Left ventricle myocardium inferior (tissue), 1 donor: Measurements from ENCODE around the gene CA5A. TPM values are rescaled to one million over a fixed set of nuclear protein-coding genes. Genes with fewer than 3 reads are reported as not detected.

ENCODE experiments used
- DNase-seq: peaks from one replicate; pipeline ENCODE4 v3.0.0-alpha.2; 2020
- H3K27ac ChIP-seq: fragments of 200-600 bp; replicated peaks from 2 replicates; pipeline ENCODE4 v1.8.0; 2021
- H3K27me3 ChIP-seq: fragments of 200-600 bp; 2 replicates; pipeline ENCODE4 v1.8.0; 2021; ENCODE audit warnings: low read depth
- H3K36me3 ChIP-seq: fragments of 200-600 bp; 2 replicates; pipeline ENCODE4 v1.8.0; 2021
- H3K4me1 ChIP-seq: fragments of 200-600 bp; 2 replicates; pipeline ENCODE4 v1.8.0; 2021
- H3K4me3 ChIP-seq: fragments of 200-600 bp; 2 replicates; pipeline ENCODE4 v1.8.0; 2021; ENCODE audit warnings: mild to moderate bottlenecking, moderate library complexity
- H3K9me3 ChIP-seq: fragments of 200-600 bp; replicated peaks from 2 replicates; pipeline ENCODE4 v1.8.0; 2021
- CTCF ChIP-seq: fragments of 200-600 bp; IDR thresholded peaks from 2 replicates; pipeline ENCODE4 v1.8.0; 2021; ENCODE audit warnings: antibody characterized with exemption, mild to moderate bottlenecking, borderline replicate concordance
- intact Hi-C: fragments of 100-400 bp; cut with micrococcal nuclease; formaldehyde crosslinking; loops from one replicate; pipeline ENCODE4 v1.11.0; 2022
- total RNA-seq: library from RNA; stranded (reverse); fragmentation: NEBNext Ultra II Directional; extraction: Animal tissue kit (Norgen Biotek cat#: 25700); gene quantifications from one replicate; pipeline ENCODE4 v1.2.1, GENCODE V29; 2021
- donor health status: DM: no; HTN: yes; CAD: no; lungs with severe emphysema.

The CA5A gene
- total RNA-seq, 1 donor from 2014 or later = not detected

GRCh38 chr16:87930456-87930855 lies 5.9 kb downstream of the CA5A start:
- TF ChIP-seq CTCF = no peak
- no peaks in the 10 kb centered on the region for H3K36me3 ChIP-seq
- no peak overlapping the region for H3K27ac ChIP-seq
- intact Hi-C loops = no loop called here
- DNase-seq = no peak
- H3K4me3 ChIP-seq = no peak overlapping the region
- H3K27me3 ChIP-seq = peaks cover 41% of the 10 kb centered on the region
- no peaks in the 10 kb centered on the region for H3K9me3 ChIP-seq
- H3K4me1 ChIP-seq = no peaks in the 10 kb centered on the region

DNA sequence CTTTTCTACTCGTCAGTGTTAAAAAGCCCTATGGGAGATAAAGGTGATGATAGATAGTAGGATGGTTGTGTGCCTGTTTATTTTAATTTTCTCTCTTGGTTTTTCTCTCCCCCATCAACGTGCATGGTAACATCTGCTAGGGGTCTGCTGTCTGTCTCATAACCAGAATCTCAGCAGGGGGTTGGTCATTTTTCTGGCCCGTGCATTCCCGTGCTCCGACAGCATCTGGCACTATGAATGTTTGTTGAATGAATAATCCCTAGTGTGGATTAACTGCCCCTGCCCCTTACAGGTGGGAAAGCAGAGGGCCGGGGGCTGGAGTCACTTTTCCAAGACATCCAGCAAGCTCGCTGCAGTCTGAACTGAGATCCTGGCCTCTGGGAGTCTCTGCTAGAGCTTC lies 6.3 kb downstream of the CA5A start:
- H3K27ac ChIP-seq = no peak overlapping the region
- no peaks in the 10 kb centered on the region for H3K36me3 ChIP-seq
- peaks cover 41% of the 10 kb centered on the region for H3K27me3 ChIP-seq
- no peak overlapping the region for H3K4me3 ChIP-seq
- no peaks in the 10 kb centered on the region for H3K9me3 ChIP-seq
- intact Hi-C loops = no loop called here
- no peaks in the 10 kb centered on the region for H3K4me1 ChIP-seq
- TF ChIP-seq CTCF = no peak
- DNase-seq = no peak

GRCh38 chr16:87927195-87927562 lies 9.2 kb downstream of the CA5A start:
- Histone ChIP-seq H3K36me3 (no peaks in the 10 kb centered on the region), H3K4me3 (no peak overlapping the region), H3K9me3 (no peaks in the 10 kb centered on the region), H3K27ac (no peak overlapping the region), H3K27me3 (peaks cover 33% of the 10 kb centered on the region), H3K4me1 (peaks cover 11% of the 10 kb centered on the region)
- intact Hi-C loops = no loop called here
- no peak for TF ChIP-seq CTCF
- no peak for DNase-seq

GRCh38 chr16:87926246-87927194 lies 9.8 kb downstream of the CA5A start:
- DNase-seq = no peak
- Histone ChIP-seq H3K27ac (no peak overlapping the region), H3K9me3 (no peaks in the 10 kb centered on the region), H3K4me3 (no peak overlapping the region), H3K36me3 (no peaks in the 10 kb centered on the region), H3K27me3 (peaks cover 27% of the 10 kb centered on the region), H3K4me1 (peaks cover 13% of the 10 kb centered on the region)
- intact Hi-C loops = no loop called here
- TF ChIP-seq CTCF = no peak

DNA sequence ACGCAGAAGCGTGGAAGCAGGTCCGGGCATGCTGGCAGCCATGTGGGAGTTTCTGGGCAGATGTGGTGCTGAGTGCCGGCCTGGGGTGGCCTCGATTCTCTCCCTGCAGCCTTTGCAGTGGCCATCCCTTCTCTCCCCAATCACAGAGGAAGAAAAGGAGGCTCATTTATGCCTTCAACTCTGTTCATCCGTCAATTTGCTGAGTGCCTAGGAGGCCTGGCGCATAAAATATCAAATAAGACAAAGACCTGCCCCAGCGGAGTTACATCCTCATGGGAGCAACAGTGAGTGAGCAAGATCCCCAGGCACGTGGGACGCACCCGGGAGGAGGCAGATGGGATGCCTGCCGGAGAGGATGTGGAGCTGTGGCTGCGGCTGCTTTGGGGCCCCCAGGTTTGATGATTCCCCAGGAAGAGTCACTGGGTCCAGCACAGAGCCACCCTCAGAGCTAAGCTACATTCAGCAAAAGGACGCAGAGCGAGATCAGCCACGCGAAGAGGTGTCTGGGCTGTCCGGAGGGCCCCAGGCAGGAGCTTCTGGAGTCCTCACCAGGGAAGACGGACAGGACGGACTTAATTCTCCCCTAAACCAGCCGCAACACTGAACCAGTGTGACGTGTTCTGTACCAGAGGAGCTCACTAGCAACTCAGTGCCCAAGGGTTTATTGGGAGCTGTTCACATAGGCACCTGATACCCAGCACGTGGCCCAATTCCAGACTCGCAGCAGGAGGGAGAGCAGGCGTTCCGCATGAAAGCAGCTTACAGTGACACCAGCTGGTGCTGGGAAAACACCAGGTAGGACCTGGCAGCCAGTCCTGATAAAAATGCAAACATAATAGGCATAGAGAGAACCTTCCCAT lies 11.3 kb downstream of the CA5A start:
- no peaks in the 10 kb centered on the region for H3K9me3 ChIP-seq
- intact Hi-C loops = no loop called here
- H3K4me3 ChIP-seq = no peak overlapping the region
- no peak overlapping the region for H3K27ac ChIP-seq
- H3K4me1 ChIP-seq = peaks cover 13% of the 10 kb centered on the region
- DNase-seq = peak; percentile 46
- H3K27me3 ChIP-seq = peaks cover 20% of the 10 kb centered on the region
- no peak for TF ChIP-seq CTCF
- H3K36me3 ChIP-seq = no peaks in the 10 kb centered on the region
